GM23248 (cell line): Measurements from ENCODE around the gene TNFRSF4.

ENCODE experiments used
- EZH2 ChIP-seq: fragments of 200-600 bp; sonication (generic); IDR thresholded peaks from 2 replicates; pipeline ENCODE4 v1.6.1; 2018; ENCODE audit warnings: antibody characterized with exemption, mild to moderate bottlenecking; ENCODE audit not compliant: insufficient read depth, poor library complexity, severe bottlenecking
- EZH2phosphoT487 ChIP-seq: fragments of 200-600 bp; sonication (generic); IDR thresholded peaks from 2 replicates; pipeline ENCODE4 v1.6.1; 2018; ENCODE audit warnings: antibody characterized with exemption, moderate library complexity, mild to moderate bottlenecking, low read depth; ENCODE audit not compliant: insufficient read depth

DNA sequence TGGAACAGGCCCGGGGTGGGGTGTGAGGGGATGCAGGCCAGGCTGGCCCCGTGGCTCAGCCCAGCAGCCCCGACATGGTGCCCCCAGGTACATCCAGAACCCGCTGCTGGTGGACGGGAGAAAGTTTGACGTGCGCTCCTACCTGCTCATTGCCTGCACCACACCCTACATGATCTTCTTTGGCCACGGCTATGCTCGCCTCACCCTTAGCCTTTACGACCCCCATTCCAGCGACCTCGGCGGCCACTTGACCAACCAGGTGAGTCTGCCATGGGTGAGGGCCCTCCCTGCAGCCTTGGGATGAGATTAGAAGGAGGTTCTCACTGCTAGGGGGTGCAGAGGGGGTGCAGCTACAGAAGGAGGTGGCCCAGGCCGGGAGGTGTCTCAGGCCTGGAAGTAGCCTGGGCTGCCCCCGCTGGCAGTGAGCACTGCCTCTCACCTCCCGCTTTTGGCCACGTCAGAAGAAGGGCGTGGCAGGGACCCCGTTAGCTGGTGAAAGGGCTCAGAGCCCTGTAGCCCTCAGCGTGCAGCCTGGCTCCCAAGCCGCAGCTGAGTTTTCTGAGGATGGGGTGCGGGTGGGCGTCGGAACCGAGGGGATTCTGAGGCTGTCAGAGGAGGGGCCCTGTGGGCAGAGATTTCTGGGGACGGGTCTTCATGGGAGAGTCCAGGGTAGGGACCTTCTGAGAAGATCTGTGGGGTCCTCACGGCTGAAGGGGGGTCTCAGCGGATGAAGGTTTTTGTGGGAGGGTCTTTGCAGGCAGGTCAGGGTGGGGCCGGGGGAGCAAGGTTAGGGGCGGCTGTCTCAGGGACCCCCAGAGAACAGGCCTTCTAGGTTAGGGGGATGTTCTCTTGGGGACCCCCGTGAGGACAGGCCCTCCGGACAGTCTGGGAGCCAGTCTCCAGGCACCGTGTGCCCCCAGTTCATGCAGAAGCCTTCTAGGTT is 29.8 kb downstream of the TNFRSF4 start:
- TF ChIP-seq EZH2 (no peak), EZH2phosphoT487 (no peak)
